B cell (primary cell): ENCODE data around the gene TSPAN9. TPM values are rescaled to one million over a fixed set of nuclear protein-coding genes. Genes with fewer than 3 reads are reported as not detected.

ENCODE experiments used
- ATAC-seq: fragments of 200-7000 bp; cut with Tn5 transposase; one replicate; pipeline ENCODE4 v1.10.0; 2021; ENCODE audit warnings: low read depth, mild to moderate bottlenecking, moderate number of reproducible peaks, moderate library complexity
- CTCF ChIA-PET: fragments of 350-600 bp; sonication (Branson Sonifier 250); formaldehyde crosslinking; loops from one replicate; lab custom pipeline; 2021; ENCODE audit warnings: antibody characterized with exemption, inconsistent platforms; lab: Charles Lee
- POLR2A ChIA-PET: fragments of 350-600 bp; sonication (Branson Sonifier 250); formaldehyde crosslinking; loops from one replicate; lab custom pipeline; 2021; ENCODE audit warnings: antibody characterized with exemption; lab: Charles Lee
- DNase-seq: peaks from one replicate; pipeline ENCODE4 v3.0.0; 2013
- H2AFZ ChIP-seq: 2 replicates; pipeline ENCODE4 v1.6.1; 2012; ENCODE audit warnings: mild to moderate bottlenecking, low read depth, low read length; ENCODE audit not compliant: insufficient read depth, poor library complexity, severe bottlenecking
- H3K27ac ChIP-seq, 2 donors: 1 replicate in 1 of 2; 2 replicates in 1 of 2; pipeline ENCODE4 v1.5.1; 2012 to 2013; ENCODE audit warnings: low read length in 2 of 2, mild to moderate bottlenecking in 2 of 2, moderate library complexity in 1 of 2
- H3K27me3 ChIP-seq, 4 experiments: fragments of 200-600 bp in 1 of 4; sonication (generic) in 1 of 4; replicated peaks in 1 of 4; 1 replicate in 2 of 4; 2 replicates in 2 of 4; pipeline versions ENCODE4 v1.6.1 to v1.7.0; 2013 to 2016; ENCODE audit warnings: low read length in 3 of 4, mild to moderate bottlenecking in 2 of 4, mixed read lengths in 1 of 4, moderate library complexity in 1 of 4; ENCODE audit not compliant: insufficient read depth in 4 of 4, control insufficient read depth in 3 of 4; ENCODE audit errors: control extremely low read depth in 1 of 4
- H3K36me3 ChIP-seq, 2 experiments: replicated peaks in 1 of 2; 1 replicate in 1 of 2; 2 replicates in 1 of 2; pipeline versions ENCODE4 v1.6.1 to v1.7.1; 2013; ENCODE audit warnings: low read length in 1 of 2; ENCODE audit not compliant: insufficient read depth in 2 of 2, control insufficient read depth in 1 of 2; ENCODE audit errors: control extremely low read depth in 1 of 2, extremely low read depth in 1 of 2
- H3K4me1 ChIP-seq, 2 donors: fragments of 200-600 bp in 1 of 2; sonication (generic) in 1 of 2; 1 replicate in 1 of 2; 2 replicates in 1 of 2; pipeline versions ENCODE4 v1.5.1 to v1.6.1; 2013 to 2017; ENCODE audit warnings: low read length in 2 of 2; ENCODE audit not compliant: control insufficient read depth in 2 of 2, insufficient read depth in 2 of 2
- H3K4me2 ChIP-seq: replicated peaks from 2 replicates; pipeline ENCODE3; 2012; ENCODE audit warnings: mild to moderate bottlenecking, low read depth, low read length; ENCODE audit not compliant: poor library complexity, severe bottlenecking
- H3K4me3 ChIP-seq, 5 experiments: fragments of 200-600 bp in 1 of 5; sonication (generic) in 1 of 5; 1 replicate in 3 of 5; 2 replicates in 2 of 5; pipeline versions ENCODE4 v1.5.1 to v1.7.0; 2011 to 2016; ENCODE audit warnings: low read length in 4 of 5, mild to moderate bottlenecking in 4 of 5, low read depth in 2 of 5, control low read depth in 1 of 5, moderate library complexity in 1 of 5; ENCODE audit not compliant: insufficient read depth in 1 of 5; ENCODE audit errors: control extremely low read depth in 1 of 5, extremely low read depth in 1 of 5
- H3K79me2 ChIP-seq: fragments of 200-600 bp; sonication (generic); one replicate; pipeline ENCODE4 v1.6.0; 2016; ENCODE audit warnings: low read length; ENCODE audit not compliant: control insufficient read depth, insufficient read depth
- H3K9ac ChIP-seq: fragments of 200-600 bp; sonication (generic); 2 replicates; pipeline ENCODE4 v1.6.1; 2017; ENCODE audit warnings: mild to moderate bottlenecking, low read length, moderate library complexity
- H3K9me3 ChIP-seq, 3 donors: one replicate each; pipeline versions ENCODE4 v1.6.1 to v1.7.1; 2013; ENCODE audit warnings: low read length in 2 of 3; ENCODE audit not compliant: control insufficient read depth in 2 of 3, insufficient read depth in 1 of 3; ENCODE audit errors: control extremely low read depth in 1 of 3
- H4K20me1 ChIP-seq: 2 replicates; pipeline ENCODE4 v1.6.0; 2012; ENCODE audit warnings: mild to moderate bottlenecking, low read length; ENCODE audit not compliant: insufficient read depth, control insufficient read depth, poor library complexity, severe bottlenecking
- H3K27ac Mint-ChIP-seq: one replicate; pipeline ENCODE4 v1.8.0; 2021; ENCODE audit warnings: mixed read lengths
- H3K27me3 Mint-ChIP-seq: one replicate; pipeline ENCODE4 v1.8.0; 2021; ENCODE audit warnings: mixed read lengths
- H3K4me1 Mint-ChIP-seq: one replicate; pipeline ENCODE4 v1.8.0; 2021; ENCODE audit warnings: mixed read lengths
- H3K4me3 Mint-ChIP-seq: one replicate; pipeline ENCODE4 v1.8.0; 2021; ENCODE audit warnings: mixed read lengths
- H3K9me3 Mint-ChIP-seq: one replicate; pipeline ENCODE4 v1.8.0; 2022; ENCODE audit warnings: mixed read lengths; ENCODE audit not compliant: insufficient read depth
- CTCF ChIP-seq: fragments of 200-600 bp; IDR thresholded peaks from one replicate; pipeline ENCODE4 v1.8.0; 2022; ENCODE audit warnings: antibody characterized with exemption, mild to moderate bottlenecking
- EZH2 ChIP-seq: IDR thresholded peaks from 2 replicates; pipeline ENCODE4 v1.6.1; 2012; ENCODE audit warnings: borderline replicate concordance, low read depth, mild to moderate bottlenecking, moderate library complexity, low read length; ENCODE audit not compliant: insufficient read depth, poor library complexity, severe bottlenecking
- WGBS: methylation state at CpG from one replicate; pipeline ENCODE4 v1.1.5; 2013; ENCODE audit warnings: missing lambda C conversion rate; ENCODE audit not compliant: insufficient coverage; 5-methylcytosine and 5-hydroxymethylcytosine counted together
- intact Hi-C: fragments of 100-400 bp; cut with micrococcal nuclease; formaldehyde crosslinking; loops from one replicate; pipeline ENCODE4 v1.10.0; 2022
- polyA plus RNA-seq: library from polyadenylated mRNA; depleted of rRNA; stranded (reverse); fragments of >200 nt; gene quantifications from 2 replicates; pipeline ENCODE4 v1.2.3, GENCODE V29; 2012
- total RNA-seq, 2 donors: library from RNA; stranded (reverse); fragments of 120-200 nt in 1 of 2; gene quantifications; 1 replicate in 1 of 2; 2 replicates in 1 of 2; pipeline versions ENCODE4 v1.2.3 to v1.2.4, GENCODE V29; 2013 to 2022

The TSPAN9 gene
- total and polyA plus RNA-seq, 2 donors (not counting 1 experiment from before 2014, with no cell fraction given) = 0.15 to 0.37 TPM

GRCh38 chr12:3187846-3188770 lies 110.9 kb downstream of the TSPAN9 start:
- no peaks in the 10 kb centered on the region for H3K9me3 ChIP-seq
- no peaks in the 10 kb centered on the region for H3K79me2 ChIP-seq
- intact Hi-C loops = no loop called here
- Mint-ChIP-seq H3K4me1 (peaks cover 15% of the 10 kb centered on the region), H3K4me3 (no peak overlapping the region), H3K27ac (no peak overlapping the region), H3K9me3 (no peaks in the 10 kb centered on the region), H3K27me3 (peaks cover 47% of the 10 kb centered on the region)
- H3K4me3 ChIP-seq = no peak overlapping the region
- peaks cover 10 to 12% of the 10 kb centered on the region in 2 donors for H3K4me1 ChIP-seq
- no peaks in the 10 kb centered on the region for H3K36me3 ChIP-seq
- no peak for TF ChIP-seq CTCF
- no peak overlapping the region for H3K4me2 ChIP-seq
- DNase-seq (no peak), ATAC-seq (no peak)
- peaks cover 0 to 4% (median under 1%) of the 10 kb centered on the region in 4 experiments for H3K27me3 ChIP-seq
- 77% methylated on average over 15 of the region's 17 CpGs for WGBS
- H3K9ac ChIP-seq = no peak overlapping the region
- POLR2A ChIA-PET = no interaction called here
- no peak overlapping the region for H2AFZ ChIP-seq
- CTCF ChIA-PET = no interaction called here
- no peaks in the 10 kb centered on the region for H4K20me1 ChIP-seq
- H3K27ac ChIP-seq = no peak overlapping the region

- Mint-ChIP-seq H3K4me3 (no peak overlapping the region), H3K27me3 (peaks cover 43% of the 10 kb centered on the region), H3K4me1 (peaks cover 15% of the 10 kb centered on the region), H3K27ac (no peak overlapping the region), H3K9me3 (no peaks in the 10 kb centered on the region)
- Histone ChIP-seq H3K27me3 (peaks cover 0 to 4% (median 0%) of the 10 kb centered on the region in 4 experiments), H4K20me1 (no peaks in the 10 kb centered on the region), H3K4me2 (no peak overlapping the region), H3K4me1 (peaks cover 10 to 12% of the 10 kb centered on the region in 2 donors), H3K79me2 (no peaks in the 10 kb centered on the region), H3K36me3 (no peaks in the 10 kb centered on the region), H2AFZ (no peak overlapping the region), H3K9me3 (no peaks in the 10 kb centered on the region), H3K27ac (no peak overlapping the region), H3K4me3 (no peak overlapping the region), H3K9ac (no peak overlapping the region)
- POLR2A ChIA-PET = no interaction called here
- CTCF ChIA-PET = no interaction called here
- ATAC-seq (no peak), DNase-seq (no peak)
- 35% methylated on average over 2 of the region's 2 CpGs for WGBS
- TF ChIP-seq CTCF (no peak), EZH2 (no peak)
- intact Hi-C loops = no loop called here
Measured at GRCh38 chr12:3189282-3189681, 112.1 kb downstream of the TSPAN9 start.
